ENCODE data around the gene E4F1.
"Not testable (repeated sequence)": the region's sequence is repeated elsewhere in the genome, so short reads cannot be mapped to it uniquely, and the experiment has no call there.

E4F1 gene

DNA sequence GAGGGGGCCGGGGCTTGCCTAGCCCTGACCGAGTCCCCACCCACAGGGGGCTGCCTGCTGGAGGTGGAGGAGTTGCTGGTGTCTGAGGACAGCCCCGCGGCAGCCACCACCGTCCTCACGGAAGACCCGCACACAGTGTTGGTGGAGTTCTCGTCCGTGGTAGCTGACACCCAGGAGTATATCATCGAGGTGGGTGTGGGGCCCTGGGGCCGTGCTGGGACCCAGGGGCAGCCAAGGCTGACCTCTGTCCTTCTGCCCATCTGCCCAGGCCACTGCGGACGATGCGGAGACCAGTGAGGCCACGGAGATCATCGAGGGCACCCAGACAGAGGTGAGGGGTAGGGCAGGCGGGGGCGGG lies 11.4 kb downstream of the E4F1 start:
- Mint-ChIP-seq H3K36me3 (peaks cover 9% of the 10 kb centered on the region), H3K27me3 (peaks cover 38% of the 10 kb centered on the region)

DNA sequence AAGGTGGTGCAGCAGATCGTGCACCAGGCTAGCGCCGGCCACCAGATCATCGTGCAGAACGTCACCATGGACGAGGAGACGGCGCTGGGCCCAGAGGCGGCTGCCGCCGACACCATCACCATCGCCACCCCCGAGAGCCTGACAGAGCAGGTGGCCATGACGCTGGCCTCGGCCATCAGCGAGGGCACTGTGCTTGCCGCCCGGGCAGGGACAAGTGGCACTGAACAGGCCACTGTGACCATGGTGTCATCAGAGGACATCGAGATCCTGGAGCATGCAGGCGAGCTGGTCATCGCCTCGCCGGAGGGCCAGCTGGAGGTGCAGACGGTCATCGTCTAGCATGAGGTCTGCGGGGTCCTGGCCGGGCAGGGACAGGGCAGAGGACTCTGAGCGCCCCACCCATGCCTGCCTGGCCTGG lies 11.9 kb downstream of the E4F1 start:
- CTCF ChIA-PET = no interaction called here
- Mint-ChIP-seq H3K4me3 (no peak overlapping the region), H3K36me3 (peaks cover 8% of the 10 kb centered on the region), H3K27me3 (peaks cover 38% of the 10 kb centered on the region), H3K9me3 (no peaks in the 10 kb centered on the region), H3K27ac (no peak overlapping the region), H3K4me1 (no peaks in the 10 kb centered on the region)
- DNase-seq = no peak

More for the DNA sequence above, 11.4 kb downstream of the E4F1 start:
- H3K4me1 Mint-ChIP-seq = no peaks in the 10 kb centered on the region
- no peaks in the 10 kb centered on the region for H3K9me3 Mint-ChIP-seq
- no peak overlapping the region for H3K4me3 Mint-ChIP-seq
- no peak for DNase-seq
- CTCF ChIA-PET = no interaction called here
- no peak overlapping the region for H3K27ac Mint-ChIP-seq

DNA sequence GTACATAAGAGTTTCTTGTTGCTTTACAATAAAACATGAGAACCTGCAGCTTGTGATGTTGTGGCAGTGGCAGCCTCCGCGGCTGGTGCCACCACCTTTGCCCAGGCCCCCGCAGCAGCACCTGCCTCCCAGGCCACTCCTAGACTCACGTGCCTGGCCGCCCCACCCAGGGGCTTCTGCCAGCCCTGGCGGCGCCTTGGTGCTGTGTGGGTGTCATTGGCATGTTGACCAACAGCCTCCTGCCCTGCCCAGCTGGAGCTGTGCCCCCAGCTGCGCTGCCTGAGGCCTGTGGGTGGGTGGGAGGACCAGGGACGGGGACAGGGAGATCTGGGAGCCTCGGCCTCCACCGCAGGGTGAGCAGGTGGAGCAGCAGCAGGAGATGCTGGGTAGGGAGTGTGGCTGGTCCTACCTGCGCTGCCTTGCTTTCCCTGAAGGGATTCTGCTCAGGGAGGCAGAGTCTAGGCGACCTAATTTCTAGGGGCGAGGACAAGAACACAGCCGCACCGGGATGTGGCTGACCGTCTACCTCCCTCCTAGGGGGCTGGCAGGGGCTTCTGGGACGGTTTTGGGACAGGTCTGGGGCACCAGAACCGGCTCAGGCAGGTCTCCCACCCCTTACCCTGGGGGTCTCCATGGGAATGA lies 12.4 kb downstream of the E4F1 start:
- Mint-ChIP-seq H3K4me1 (no peaks in the 10 kb centered on the region), H3K36me3 (peaks cover 8% of the 10 kb centered on the region), H3K9me3 (no peaks in the 10 kb centered on the region), H3K27ac (no peak overlapping the region), H3K27me3 (peaks cover 38% of the 10 kb centered on the region), H3K4me3 (no peak overlapping the region)
- CTCF ChIA-PET = no interaction called here
- DNase-seq = no peak

DNA sequence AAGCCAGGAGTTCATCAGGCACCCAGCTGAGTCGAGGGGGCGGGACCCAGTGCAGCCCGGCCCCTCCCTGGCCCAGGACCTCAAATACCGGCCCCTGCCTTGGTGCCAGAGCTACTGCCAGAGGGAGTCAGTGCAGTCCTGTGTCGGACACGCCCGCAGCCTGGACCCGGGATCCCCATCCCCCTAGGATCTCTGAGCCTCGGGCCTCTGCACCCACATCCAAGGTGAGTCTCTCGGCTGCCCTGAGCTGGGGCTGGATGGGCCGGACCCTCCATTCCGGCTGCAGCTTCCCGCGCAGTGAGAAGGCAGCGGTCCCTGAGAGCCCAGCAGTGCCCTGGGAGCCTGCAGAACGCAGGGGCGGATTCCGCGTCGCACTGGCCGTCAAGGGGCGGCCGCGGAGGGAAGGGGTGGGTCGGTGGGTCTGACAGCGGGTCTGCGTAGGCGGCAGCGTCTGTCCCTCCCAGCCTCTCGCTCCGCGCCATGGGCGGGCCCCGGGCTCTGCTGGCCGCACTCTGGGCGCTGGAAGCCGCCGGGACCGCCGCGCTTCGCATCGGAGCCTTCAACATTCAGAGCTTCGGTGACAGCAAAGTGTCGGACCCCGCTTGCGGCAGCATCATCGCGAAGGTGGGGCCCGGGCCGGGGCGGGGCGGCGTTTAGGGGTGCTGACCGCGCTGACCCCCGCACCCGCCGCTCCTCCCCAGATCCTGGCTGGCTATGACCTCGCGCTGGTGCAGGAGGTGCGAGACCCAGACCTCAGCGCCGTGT lies 13.1 kb downstream of the E4F1 start, which contains the start of gene DNASE1L2:
Gene DNASE1L2, plus strand, starts transcription at position 108 of the 765 bp plus-strand sequence. Its CDS starts 373 bp downstream, at position 481.
- Mint-ChIP-seq H3K4me3 (no peak within 1 kb of the TSS), H3K27ac (no peak within 1 kb of the TSS), H3K4me1 (no peaks in the 10 kb centered on the region), H3K27me3 (peaks cover 38% of the 10 kb centered on the region), H3K36me3 (peaks cover 8% of the 10 kb centered on the region), H3K9me3 (no peaks in the 10 kb centered on the region)
- CTCF ChIA-PET = no interaction called here
- DNase-seq = no peak

DNA sequence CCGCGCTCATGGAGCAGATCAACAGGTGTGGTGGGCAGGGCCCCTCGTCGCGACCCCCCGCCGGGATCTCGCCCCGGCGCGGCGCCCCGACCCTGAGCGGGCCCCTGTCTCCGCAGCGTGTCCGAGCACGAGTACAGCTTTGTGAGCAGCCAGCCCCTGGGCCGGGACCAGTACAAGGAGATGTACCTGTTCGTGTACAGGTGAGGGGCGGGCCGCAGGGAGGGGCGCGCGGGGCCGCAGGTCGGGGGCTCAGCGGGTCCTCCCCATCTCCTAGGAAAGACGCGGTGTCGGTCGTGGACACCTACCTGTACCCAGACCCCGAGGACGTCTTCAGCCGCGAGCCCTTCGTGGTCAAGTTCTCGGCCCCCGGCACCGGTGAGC lies 13.7 kb downstream of the E4F1 start:
- Mint-ChIP-seq H3K36me3 (peaks cover 7% of the 10 kb centered on the region), H3K27ac (no peak overlapping the region), H3K27me3 (peaks cover 38% of the 10 kb centered on the region), H3K9me3 (no peaks in the 10 kb centered on the region), H3K4me1 (no peaks in the 10 kb centered on the region), H3K4me3 (no peak overlapping the region)
- CTCF ChIA-PET = no interaction called here
- no peak for DNase-seq

DNA sequence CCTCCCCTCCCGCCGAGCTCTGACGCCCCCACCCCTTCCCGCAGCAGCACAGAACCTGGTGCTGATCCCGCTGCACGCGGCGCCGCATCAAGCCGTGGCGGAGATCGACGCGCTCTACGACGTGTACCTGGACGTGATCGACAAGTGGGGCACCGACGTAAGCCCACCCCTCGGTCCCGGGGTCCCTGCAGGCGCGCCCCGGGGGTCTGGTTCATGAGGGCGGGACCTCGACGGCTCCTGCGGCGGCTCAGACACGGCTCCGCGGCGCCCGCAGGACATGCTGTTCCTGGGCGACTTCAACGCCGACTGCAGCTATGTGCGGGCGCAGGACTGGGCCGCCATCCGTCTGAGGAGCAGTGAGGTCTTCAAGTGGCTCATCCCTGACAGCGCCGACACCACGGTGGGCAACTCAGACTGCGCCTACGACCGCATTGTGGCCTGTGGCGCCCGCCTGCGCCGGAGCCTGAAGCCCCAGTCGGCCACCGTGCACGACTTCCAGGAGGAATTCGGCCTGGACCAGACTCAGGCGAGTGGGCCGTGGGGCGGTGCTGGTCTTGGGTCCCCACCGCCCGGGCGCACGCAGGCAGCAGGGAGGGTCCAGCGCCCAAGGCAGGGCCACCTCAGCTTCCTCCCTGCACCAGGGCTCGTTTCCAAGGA lies 14.2 kb downstream of the E4F1 start:
- Mint-ChIP-seq H3K9me3 (no peaks in the 10 kb centered on the region), H3K36me3 (peaks cover 10% of the 10 kb centered on the region), H3K4me3 (no peak overlapping the region), H3K4me1 (peaks cover 3% of the 10 kb centered on the region), H3K27ac (no peak overlapping the region), H3K27me3 (peaks cover 38% of the 10 kb centered on the region)
- no peak for DNase-seq
- CTCF ChIA-PET = no interaction called here

DNA sequence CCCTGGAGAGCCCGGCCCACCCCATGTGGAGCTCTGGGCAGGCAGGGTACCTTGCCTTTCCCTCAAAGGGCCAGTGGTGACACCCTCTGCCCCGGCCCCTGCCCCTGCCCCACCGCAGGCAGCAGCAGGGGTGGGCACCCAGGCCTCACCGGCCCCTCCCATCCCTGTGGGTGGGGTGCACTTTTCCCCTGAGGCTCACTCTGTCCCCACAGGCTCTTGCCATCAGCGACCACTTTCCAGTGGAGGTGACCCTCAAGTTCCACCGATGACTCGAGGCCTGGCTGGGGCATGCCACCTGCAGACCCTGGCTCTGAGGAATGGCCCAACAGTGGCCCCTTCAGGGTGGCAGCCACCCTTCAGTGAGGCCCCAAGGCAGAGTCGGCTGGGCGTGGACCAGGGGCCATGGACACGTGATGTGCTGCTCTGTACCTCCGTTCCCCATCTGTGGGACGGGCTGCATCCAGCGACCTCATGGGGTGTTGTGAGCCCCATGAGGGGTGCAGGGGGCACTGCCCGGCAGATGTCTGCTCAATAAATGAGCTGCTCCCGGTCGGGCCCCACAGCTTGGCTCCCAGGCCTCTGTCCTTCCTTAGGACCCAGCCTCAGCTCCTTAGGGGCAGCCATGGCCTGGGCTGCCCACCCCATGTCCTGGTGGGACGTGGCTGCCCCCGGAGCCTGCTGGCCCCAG lies 14.9 kb downstream of the E4F1 start:
- Mint-ChIP-seq H3K27me3 (peaks cover 38% of the 10 kb centered on the region), H3K4me1 (peaks cover 3% of the 10 kb centered on the region), H3K4me3 (no peak overlapping the region), H3K9me3 (no peaks in the 10 kb centered on the region), H3K36me3 (peaks cover 10% of the 10 kb centered on the region), H3K27ac (no peak overlapping the region)
- no peak for DNase-seq
- CTCF ChIA-PET = no interaction called here

DNA sequence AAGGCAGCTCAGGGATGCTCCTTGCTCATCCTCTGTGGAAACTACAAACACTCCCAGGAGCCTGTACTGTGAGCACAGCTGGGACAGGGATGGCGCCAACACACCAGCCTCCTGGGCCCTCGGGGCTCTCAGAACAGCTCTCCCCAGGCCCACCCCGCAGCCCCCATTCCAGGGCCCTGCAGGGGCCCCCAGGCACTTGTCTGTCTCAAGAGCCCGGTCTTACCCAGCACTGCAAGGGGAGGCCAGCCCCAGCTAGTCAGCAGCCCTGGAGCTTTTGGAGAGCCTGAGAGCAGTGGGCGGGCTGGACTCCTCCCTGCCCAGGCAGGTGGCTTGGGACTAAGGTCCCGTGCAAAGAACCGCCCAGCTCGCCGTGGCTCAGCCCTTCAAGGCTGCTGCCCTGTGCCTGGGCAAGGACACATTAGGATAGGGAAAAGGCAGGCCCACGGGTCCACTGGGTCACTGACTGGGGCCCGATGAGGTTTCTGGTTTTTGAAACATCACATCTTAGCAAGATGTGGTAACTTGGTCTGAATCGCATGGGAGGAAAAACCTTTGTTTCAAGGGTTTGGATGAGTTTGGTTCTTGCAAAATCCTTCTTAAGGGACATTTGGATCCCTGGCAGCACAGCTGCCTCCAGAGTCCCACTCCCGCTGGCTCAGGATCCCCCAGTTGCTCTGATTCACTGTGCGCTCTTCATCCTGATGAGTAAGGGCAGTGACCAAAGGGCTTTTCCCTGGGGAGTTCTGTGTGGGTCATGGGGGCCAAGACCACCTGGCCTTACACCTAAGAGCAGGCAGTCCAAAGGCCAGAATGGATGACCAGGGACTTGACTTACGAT lies 15.7 kb downstream of the E4F1 start:
- Mint-ChIP-seq H3K27ac (no peak overlapping the region), H3K9me3 (no peaks in the 10 kb centered on the region), H3K4me1 (peaks cover 5% of the 10 kb centered on the region), H3K27me3 (peaks cover 38% of the 10 kb centered on the region), H3K4me3 (no peak overlapping the region), H3K36me3 (peaks cover 12% of the 10 kb centered on the region)
- CTCF ChIA-PET = no interaction called here
- no peak for DNase-seq

DNA sequence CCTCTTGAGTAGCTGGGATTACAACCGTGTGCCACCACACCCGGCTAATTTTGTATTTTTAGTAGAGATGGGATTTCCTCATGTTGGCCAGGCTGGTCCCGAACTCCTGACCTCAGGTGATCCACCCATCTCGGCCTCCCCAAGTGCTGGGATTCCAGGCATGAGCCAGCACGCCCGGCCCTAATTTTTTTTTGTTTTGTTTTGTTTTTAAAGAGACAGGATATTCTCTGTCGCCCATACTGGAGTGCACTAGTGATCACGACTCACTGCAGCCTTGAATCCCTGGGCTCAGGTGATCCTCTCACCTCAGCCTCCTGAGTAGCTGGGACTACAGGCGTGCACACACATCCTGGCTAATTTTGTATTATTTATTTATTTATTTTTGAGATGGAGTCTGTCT lies 16.9 kb downstream of the E4F1 start:
- H3K27ac Mint-ChIP-seq, DNase-seq, CTCF ChIA-PET, H3K4me3 Mint-ChIP-seq, H3K4me1 Mint-ChIP-seq, H3K9me3 Mint-ChIP-seq, H3K36me3 Mint-ChIP-seq: not testable (repeated sequence)
- H3K27me3 Mint-ChIP-seq = peaks cover 32% of the 10 kb centered on the region

DNA sequence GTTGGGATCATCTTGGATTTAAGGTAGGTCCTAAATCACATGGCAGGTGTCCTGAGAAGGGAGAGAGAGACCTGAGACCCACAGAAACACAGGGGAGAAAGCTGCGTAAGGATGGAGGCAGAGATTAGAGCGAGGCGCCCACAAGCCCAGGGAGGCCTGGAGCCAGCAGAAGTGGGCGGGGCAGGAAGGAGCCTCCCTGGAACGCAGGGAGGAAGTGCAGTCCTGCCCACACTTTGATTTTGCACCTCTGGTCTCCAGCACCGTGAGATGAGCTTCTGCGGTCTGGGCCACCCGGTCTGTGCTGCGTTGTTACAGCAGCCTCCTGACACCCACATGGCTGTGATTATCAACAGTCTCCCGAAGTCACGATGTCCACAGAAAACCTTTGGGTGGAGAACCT lies 19.2 kb downstream of the E4F1 start:
- H3K36me3 Mint-ChIP-seq = peaks cover 9% of the 10 kb centered on the region
- CTCF ChIA-PET = no interaction called here
- peak overlapping the region; percentile 53 for H3K27ac Mint-ChIP-seq
- DNase-seq = no peak
- peaks cover 9% of the 10 kb centered on the region for H3K27me3 Mint-ChIP-seq
- H3K4me3 Mint-ChIP-seq = no peak overlapping the region
- H3K9me3 Mint-ChIP-seq = no peaks in the 10 kb centered on the region
- H3K4me1 Mint-ChIP-seq = peaks cover 5% of the 10 kb centered on the region

DNA sequence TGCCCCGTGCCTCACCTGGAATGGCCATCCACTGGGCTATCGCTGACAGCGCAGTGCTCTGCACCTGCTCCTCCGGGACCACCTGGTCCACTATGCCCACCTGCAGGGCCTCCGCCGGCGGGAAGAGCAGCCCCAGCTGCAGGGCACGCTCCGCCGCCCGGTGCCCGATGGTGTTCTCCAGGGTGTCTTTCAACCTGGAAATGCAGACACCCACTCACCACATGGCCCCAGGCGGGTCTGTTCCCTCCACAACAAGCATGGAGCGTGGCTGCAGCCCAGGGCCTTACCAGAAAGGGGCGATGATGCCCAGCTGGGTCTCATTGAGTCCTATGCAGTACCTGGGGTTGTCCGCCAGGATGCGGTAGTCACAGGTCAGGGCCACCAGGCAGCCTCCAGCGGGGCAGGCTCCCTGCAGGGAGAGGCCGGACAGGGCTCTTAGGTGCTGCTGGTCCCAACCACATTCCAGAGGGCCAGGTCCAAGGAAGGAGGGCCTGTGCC lies 19.7 kb downstream of the E4F1 start:
- CTCF ChIA-PET = no interaction called here
- Mint-ChIP-seq H3K9me3 (no peaks in the 10 kb centered on the region), H3K4me3 (no peak overlapping the region), H3K4me1 (peaks cover 5% of the 10 kb centered on the region), H3K27me3 (peaks cover 7% of the 10 kb centered on the region), H3K27ac (no peak overlapping the region), H3K36me3 (peaks cover 9% of the 10 kb centered on the region)
- DNase-seq = no peak

DNA sequence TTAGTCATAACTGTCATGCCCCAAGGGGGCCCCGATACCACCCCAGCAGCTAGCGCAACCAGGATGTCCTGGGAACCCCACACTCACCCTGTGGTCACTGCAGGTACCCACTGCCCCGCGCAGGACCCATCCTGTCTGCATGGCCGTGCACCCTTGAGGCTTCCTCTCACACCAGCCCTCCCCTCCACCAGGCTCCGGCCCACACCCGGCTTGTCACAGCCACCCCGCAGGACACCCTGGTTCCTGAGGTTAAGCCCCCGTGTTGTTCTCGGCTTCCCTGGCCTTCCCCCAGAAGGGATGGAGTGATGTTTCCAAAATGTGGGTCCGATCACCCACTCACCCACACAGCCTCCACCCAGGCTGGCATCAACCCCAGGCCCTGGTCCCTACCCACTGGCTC lies 20.4 kb downstream of the E4F1 start:
- no peak overlapping the region for H3K4me3 Mint-ChIP-seq
- no peak for DNase-seq
- peaks cover 5% of the 10 kb centered on the region for H3K4me1 Mint-ChIP-seq
- H3K27ac Mint-ChIP-seq = no peak overlapping the region
- no peaks in the 10 kb centered on the region for H3K27me3 Mint-ChIP-seq
- H3K36me3 Mint-ChIP-seq = peaks cover 9% of the 10 kb centered on the region
- CTCF ChIA-PET = no interaction called here
- no peaks in the 10 kb centered on the region for H3K9me3 Mint-ChIP-seq

DNA sequence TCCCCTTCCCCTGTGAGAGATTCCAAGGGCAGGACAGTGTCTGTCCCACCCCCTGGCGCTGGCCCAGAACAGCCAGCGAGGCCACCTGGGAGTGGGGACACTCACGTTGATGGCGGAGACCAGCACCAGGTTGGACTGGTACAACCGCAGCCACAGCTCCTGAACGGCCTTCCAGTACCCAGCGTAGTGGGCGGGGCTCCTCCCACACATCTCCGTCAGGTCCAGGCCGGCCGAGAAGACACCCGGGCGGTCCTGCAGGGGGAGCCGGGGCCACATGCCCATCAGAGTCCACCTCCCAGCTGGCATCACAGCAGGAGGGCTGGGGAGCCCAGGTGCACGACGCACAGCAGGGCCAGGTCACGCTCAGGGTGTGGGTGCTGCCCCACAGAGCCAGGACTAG lies 20.9 kb downstream of the E4F1 start:
- DNase-seq = no peak
- H3K27ac Mint-ChIP-seq = no peak overlapping the region
- no peak overlapping the region for H3K4me3 Mint-ChIP-seq
- no peaks in the 10 kb centered on the region for H3K9me3 Mint-ChIP-seq
- H3K27me3 Mint-ChIP-seq = no peaks in the 10 kb centered on the region
- CTCF ChIA-PET = no interaction called here
- H3K36me3 Mint-ChIP-seq = peaks cover 9% of the 10 kb centered on the region
- peaks cover 5% of the 10 kb centered on the region for H3K4me1 Mint-ChIP-seq
